ENCODE results near the gene CLMN.

The CLMN gene

GRCh38 chr14:95341564-95341963 lies 21.9 kb upstream of the CLMN start:
- no peak for DNase-seq

GRCh38 chr14:95341115-95341514 lies 21.4 kb upstream of the CLMN start:
- DNase-seq = no peak

GRCh38 chr14:95340201-95340697 lies 20.5 kb upstream of the CLMN start:
- no peak for DNase-seq

- no peak for DNase-seq
These were observed 19.7 kb upstream of the CLMN start for GRCh38 chr14:95339301-95339865.

- no peak for DNase-seq
These were observed 18.7 kb upstream of the CLMN start for GRCh38 chr14:95338436-95338835.

GRCh38 chr14:95337041-95337595 lies 17.4 kb upstream of the CLMN start:
- no peak for DNase-seq

GRCh38 chr14:95336192-95336760 lies 16.6 kb upstream of the CLMN start:
- DNase-seq = no peak

- DNase-seq = no peak
These were observed 15.4 kb upstream of the CLMN start for GRCh38 chr14:95335071-95335470.

- no peak for DNase-seq
These were observed 14.3 kb upstream of the CLMN start for GRCh38 chr14:95334044-95334443.

GRCh38 chr14:95332641-95333040 lies 12.9 kb upstream of the CLMN start:
- no peak for DNase-seq

- no peak for DNase-seq
These were observed 12.2 kb upstream of the CLMN start for GRCh38 chr14:95331708-95332408.

GRCh38 chr14:95330591-95331370 lies 11.1 kb upstream of the CLMN start:
- no peak for DNase-seq

- no peak for DNase-seq
These were observed 10.2 kb upstream of the CLMN start for GRCh38 chr14:95329941-95330340.

- no peak for DNase-seq
These were observed 9.2 kb upstream of the CLMN start for GRCh38 chr14:95328729-95329503.

- DNase-seq = no peak
These were observed 8.1 kb upstream of the CLMN start for GRCh38 chr14:95327558-95328374.

- no peak for DNase-seq
These were observed 7.3 kb upstream of the CLMN start for GRCh38 chr14:95326987-95327386.

- no peak for DNase-seq
These were observed 4.2 kb upstream of the CLMN start for GRCh38 chr14:95323917-95324316.

GRCh38 chr14:95323361-95323760 lies 3.7 kb upstream of the CLMN start:
- DNase-seq = no peak

- DNase-seq = no peak
These were observed 2.9 kb upstream of the CLMN start for GRCh38 chr14:95322651-95323050.
